Astrocyte (in vitro differentiated cells and primary cell): ENCODE results near the gene TANGO2. TPM values are rescaled to one million over a fixed set of nuclear protein-coding genes. Genes with fewer than 3 reads are reported as not detected.

Experiments
- DNase-seq: peaks from one replicate; pipeline ENCODE4 v3.0.0-alpha.2; 2010; ENCODE audit warnings: low read depth
- FAIRE-seq: peaks from 2 replicates; lab custom pipeline; 2011; peaks lifted over from hg19 to GRCh38; lab: Jason Lieb, UNC
- H2AFZ ChIP-seq: 2 replicates; pipeline ENCODE4 v1.6.0; 2012; ENCODE audit warnings: low read depth, low read length, inconsistent platforms
- H3K27ac ChIP-seq: 2 replicates; pipeline ENCODE4 v1.5.1; 2011; ENCODE audit warnings: low read depth, low read length, inconsistent platforms
- H3K27me3 ChIP-seq: 2 replicates; pipeline ENCODE4 v1.6.0; 2011; ENCODE audit warnings: low read length, inconsistent platforms; ENCODE audit not compliant: insufficient read depth
- H3K36me3 ChIP-seq: 2 replicates; pipeline ENCODE4 v1.5.1; 2011; ENCODE audit warnings: low read length, inconsistent platforms; ENCODE audit not compliant: insufficient read depth
- H3K4me1 ChIP-seq: 2 replicates; pipeline ENCODE4 v1.5.1; 2011; ENCODE audit warnings: low read length, inconsistent platforms; ENCODE audit not compliant: insufficient read depth
- H3K4me2 ChIP-seq: 2 replicates; pipeline ENCODE4 v1.6.0; 2012; ENCODE audit warnings: low read length, inconsistent platforms
- H3K4me3 ChIP-seq: 2 replicates; pipeline ENCODE4 v1.5.1; 2011; ENCODE audit warnings: low read depth, mild to moderate bottlenecking, low read length, inconsistent platforms; ENCODE audit not compliant: insufficient read depth
- H3K79me2 ChIP-seq: 2 replicates; pipeline ENCODE4 v1.6.0; 2012; ENCODE audit warnings: mild to moderate bottlenecking, low read length, inconsistent platforms; ENCODE audit not compliant: insufficient read depth
- H3K9ac ChIP-seq: 2 replicates; pipeline ENCODE4 v1.6.0; 2012; ENCODE audit warnings: mild to moderate bottlenecking, low read length, inconsistent platforms
- H3K9me3 ChIP-seq: 2 replicates; pipeline ENCODE4 v1.5.1; 2012; ENCODE audit warnings: low read depth, mild to moderate bottlenecking, low read length, inconsistent platforms; ENCODE audit not compliant: insufficient read depth
- H4K20me1 ChIP-seq: 2 replicates; pipeline ENCODE4 v1.6.0; 2012; ENCODE audit warnings: low read length, inconsistent platforms; ENCODE audit not compliant: insufficient read depth
- H3K27ac Mint-ChIP-seq: one replicate; pipeline ENCODE4 v1.8.0; 2021; ENCODE audit warnings: mild to moderate bottlenecking, mixed read lengths; ENCODE audit not compliant: unreplicated experiment
- H3K27me3 Mint-ChIP-seq: one replicate; pipeline ENCODE4 v1.8.0; 2021; ENCODE audit warnings: low read depth, mixed read lengths; ENCODE audit not compliant: unreplicated experiment
- H3K36me3 Mint-ChIP-seq: one replicate; pipeline ENCODE4 v1.8.0; 2021; ENCODE audit warnings: low read depth, mixed read lengths; ENCODE audit not compliant: unreplicated experiment
- H3K4me1 Mint-ChIP-seq: one replicate; pipeline ENCODE4 v1.8.0; 2021; ENCODE audit warnings: low read depth, mixed read lengths; ENCODE audit not compliant: unreplicated experiment
- H3K4me3 Mint-ChIP-seq: one replicate; pipeline ENCODE4 v1.8.0; 2021; ENCODE audit warnings: mild to moderate bottlenecking, moderate library complexity, mixed read lengths; ENCODE audit not compliant: unreplicated experiment
- H3K9me3 Mint-ChIP-seq: one replicate; pipeline ENCODE4 v1.8.0; 2021; ENCODE audit warnings: mild to moderate bottlenecking, mixed read lengths; ENCODE audit not compliant: unreplicated experiment
- CTCF ChIP-seq: IDR thresholded peaks from 2 replicates; pipeline ENCODE4 v1.5.1; 2011; ENCODE audit warnings: low read depth, mild to moderate bottlenecking, inconsistent platforms, low read length, moderate library complexity; ENCODE audit not compliant: insufficient read depth
- EZH2 ChIP-seq: IDR thresholded peaks from 2 replicates; pipeline ENCODE4 v1.6.1; 2012; ENCODE audit warnings: mild to moderate bottlenecking, low read length, inconsistent platforms; ENCODE audit not compliant: insufficient read depth
- total RNA-seq: library from RNA; stranded (reverse); gene quantifications from 2 replicates; pipeline ENCODE4 v1.2.1, GENCODE V29; 2021

Gene TANGO2
- total RNA-seq, 1 donor from 2014 or later, result 28.0 TPM

GRCh38 chr22:20080776-20081654 is 60.1 kb downstream of the TANGO2 start:
- H3K4me2 ChIP-seq, result peak overlapping the region; percentile 91
- H3K27ac ChIP-seq, result peak overlapping the region; percentile 89
- H3K9me3 ChIP-seq, result no peaks in the 10 kb centered on the region
- FAIRE-seq (no peak), DNase-seq (peak; percentile 60)
- H3K4me1 ChIP-seq, result peaks cover 17% of the 10 kb centered on the region
- no peaks in the 10 kb centered on the region for H3K36me3 ChIP-seq
- no peaks in the 10 kb centered on the region for H3K36me3 Mint-ChIP-seq
- no peak overlapping the region for H2AFZ ChIP-seq
- H3K9me3 Mint-ChIP-seq, result no peaks in the 10 kb centered on the region
- peaks cover 47% of the 10 kb centered on the region for H4K20me1 ChIP-seq
- H3K27me3 ChIP-seq, result no peaks in the 10 kb centered on the region
- H3K9ac ChIP-seq, result peak overlapping the region; percentile 93
- peak overlapping the region; percentile 96 for H3K4me3 Mint-ChIP-seq
- H3K4me1 Mint-ChIP-seq, result peaks cover 32% of the 10 kb centered on the region
- peak overlapping the region; percentile 97 for H3K4me3 ChIP-seq
- no peaks in the 10 kb centered on the region for H3K27me3 Mint-ChIP-seq
- peak overlapping the region; percentile 92 for H3K27ac Mint-ChIP-seq
- TF ChIP-seq CTCF (no peak), EZH2 (no peak)
- peaks cover 56% of the 10 kb centered on the region for H3K79me2 ChIP-seq

DNA sequence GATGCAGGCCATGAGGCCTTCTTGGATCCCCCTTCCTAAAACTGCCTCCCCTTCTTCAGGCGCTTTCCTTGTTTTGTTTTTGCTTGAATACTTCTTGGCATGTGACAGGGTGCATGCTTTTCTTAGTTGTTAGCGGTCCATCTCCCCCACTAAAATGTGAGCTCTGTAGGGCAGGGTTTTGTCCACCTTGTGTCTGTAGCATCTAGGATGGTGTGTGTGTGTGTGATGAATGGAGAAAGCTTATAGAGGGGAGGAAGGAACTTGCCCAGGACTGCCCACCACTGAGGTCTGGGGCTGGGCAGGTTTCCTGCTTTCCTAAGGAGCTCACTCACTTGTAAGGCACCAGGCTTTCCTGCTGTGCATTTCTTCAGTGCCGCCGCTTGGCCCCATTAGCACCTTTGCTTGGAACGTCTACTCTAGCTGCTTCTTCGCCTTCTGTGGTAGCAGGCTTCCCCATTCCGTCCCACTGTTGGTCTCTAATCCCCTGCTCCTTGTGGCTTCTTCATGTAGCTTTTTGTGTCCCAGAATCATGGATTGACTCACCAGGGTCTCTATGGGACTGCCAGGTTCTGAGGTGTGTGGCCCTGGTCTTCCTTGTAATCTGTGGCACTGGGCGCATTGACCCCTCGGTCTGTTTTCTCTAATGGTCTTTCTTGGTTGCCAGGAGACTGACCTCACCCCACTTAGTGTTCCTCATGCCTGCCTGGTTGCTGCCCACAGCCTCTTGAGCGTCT is 62.4 kb downstream of the TANGO2 start:
- peaks cover 10% of the 10 kb centered on the region for H3K36me3 Mint-ChIP-seq
- Histone ChIP-seq H3K9me3 (no peaks in the 10 kb centered on the region), H3K36me3 (peaks cover 17% of the 10 kb centered on the region), H3K27ac (no peak overlapping the region), H3K4me2 (peak overlapping the region; percentile 46), H3K4me1 (peaks cover 17% of the 10 kb centered on the region), H3K27me3 (no peaks in the 10 kb centered on the region), H2AFZ (no peak overlapping the region), H3K79me2 (peaks cover 79% of the 10 kb centered on the region), H3K9ac (peak overlapping the region; percentile 17), H3K4me3 (no peak overlapping the region), H4K20me1 (peaks cover 70% of the 10 kb centered on the region)
- no peak for DNase-seq
- no peaks in the 10 kb centered on the region for H3K27me3 Mint-ChIP-seq
- peaks cover 32% of the 10 kb centered on the region for H3K4me1 Mint-ChIP-seq
- H3K27ac Mint-ChIP-seq, result peak overlapping the region; percentile 60
- FAIRE-seq, result no peak
- TF ChIP-seq EZH2, result no peak
- no peak for TF ChIP-seq CTCF
- H3K9me3 Mint-ChIP-seq, result no peaks in the 10 kb centered on the region
- peak overlapping the region; percentile 47 for H3K4me3 Mint-ChIP-seq
